Posterior cingulate gyrus (tissue), 11 donors: ENCODE measurements around the gene HMGCS2.

Experiments used
- DNase-seq, 10 donors: peaks; one replicate each; pipeline versions ENCODE4 v3.0.0 to v3.0.0-alpha.2; 2020 to 2021; ENCODE audit warnings: mixed read lengths in 3 of 10
- intact Hi-C: fragments of 100-400 bp; cut with DNase I; formaldehyde crosslinking; loops from one replicate; pipeline ENCODE4 v1.15.1; 2023

Gene HMGCS2

DNA sequence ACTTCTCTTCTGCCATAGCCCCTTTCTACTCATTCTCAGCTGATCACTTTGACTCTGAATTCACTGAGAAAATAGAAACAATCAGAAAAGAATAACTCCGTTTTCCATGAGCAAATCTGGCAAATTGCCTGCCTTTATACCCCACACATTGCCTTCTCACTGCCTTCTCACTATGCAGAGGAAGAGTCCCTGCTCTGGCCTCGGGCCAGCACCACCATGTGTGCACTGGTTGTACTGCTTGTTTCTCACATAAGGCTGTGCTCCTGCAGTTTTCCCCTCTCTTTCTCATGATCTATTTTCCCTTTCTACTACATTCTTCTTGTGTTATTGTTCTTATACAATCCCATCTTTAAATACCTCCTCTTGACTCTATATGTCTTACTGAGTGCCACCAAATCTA lies 2.3 kb upstream of the HMGCS2 start:
- intact Hi-C loops: no loop called here
- DNase-seq: peak in 2 of 10 donors; percentile 37 to 79

DNA sequence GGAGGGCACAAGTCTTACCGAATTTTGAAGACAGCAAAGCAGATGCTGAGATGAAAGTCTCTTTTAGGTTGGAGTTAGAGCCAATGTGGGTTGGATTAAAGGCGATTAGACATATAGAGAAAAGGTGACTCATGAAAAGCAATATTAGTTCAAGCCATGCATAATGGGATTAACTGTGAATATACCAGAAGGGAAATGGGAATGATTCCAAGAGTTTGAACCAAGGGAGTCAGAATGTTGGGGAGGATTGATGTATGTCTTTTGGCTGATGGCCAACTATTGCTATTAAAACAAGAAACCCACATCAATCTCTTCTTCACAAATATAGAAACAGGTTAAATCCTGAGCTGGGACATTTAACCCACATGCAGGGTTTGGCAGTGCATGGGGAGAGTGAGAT lies 1.2 kb downstream of the HMGCS2 start:
- intact Hi-C loops: no loop called here
- no peak for DNase-seq

DNA sequence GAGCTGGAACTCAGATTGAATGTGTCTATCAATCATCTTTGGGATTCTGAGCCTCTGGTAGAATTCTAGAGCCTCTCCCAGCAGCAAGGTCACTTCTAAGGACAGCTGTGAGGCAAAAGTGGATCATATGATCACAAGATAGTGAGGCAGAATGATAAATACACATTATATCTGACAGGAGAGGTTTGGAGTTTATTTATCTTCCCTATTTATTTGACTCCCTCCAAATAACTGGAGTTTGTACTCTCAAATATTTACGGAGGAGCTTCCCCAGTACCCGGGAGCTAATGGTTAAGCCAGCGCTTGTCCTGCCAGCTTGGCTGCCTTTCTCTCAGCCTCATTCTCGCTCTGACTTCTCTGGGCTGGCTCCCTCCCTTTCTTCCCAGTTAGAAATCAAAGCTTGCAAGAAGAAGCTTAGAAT lies 2.3 kb downstream of the HMGCS2 start:
- intact Hi-C loops: no loop called here
- DNase-seq: peak in 2 of 10 donors; percentile 35 to 45

DNA sequence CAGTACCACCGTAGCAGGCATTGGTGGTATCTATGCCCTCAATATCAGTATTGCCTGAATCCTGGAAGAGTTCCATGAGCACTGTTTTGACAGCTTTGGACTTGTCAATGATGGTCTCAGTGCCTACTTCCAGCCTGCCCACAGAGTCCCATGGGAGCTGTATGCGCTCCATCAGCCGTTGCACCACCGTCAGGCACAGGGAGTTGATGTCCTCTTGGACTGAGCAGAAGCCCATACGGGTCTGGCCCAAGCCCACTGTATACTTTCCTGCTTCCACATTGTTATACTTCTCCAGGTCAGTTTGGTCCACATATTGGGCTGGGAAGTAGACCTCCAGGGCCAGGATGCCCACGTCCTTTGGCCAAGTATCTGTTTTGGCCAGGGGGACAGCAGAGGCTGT lies 4.5 kb downstream of the HMGCS2 start:
- DNase-seq: peak in 1 of 10 donors; percentile 14
- intact Hi-C loops: no loop called here

DNA sequence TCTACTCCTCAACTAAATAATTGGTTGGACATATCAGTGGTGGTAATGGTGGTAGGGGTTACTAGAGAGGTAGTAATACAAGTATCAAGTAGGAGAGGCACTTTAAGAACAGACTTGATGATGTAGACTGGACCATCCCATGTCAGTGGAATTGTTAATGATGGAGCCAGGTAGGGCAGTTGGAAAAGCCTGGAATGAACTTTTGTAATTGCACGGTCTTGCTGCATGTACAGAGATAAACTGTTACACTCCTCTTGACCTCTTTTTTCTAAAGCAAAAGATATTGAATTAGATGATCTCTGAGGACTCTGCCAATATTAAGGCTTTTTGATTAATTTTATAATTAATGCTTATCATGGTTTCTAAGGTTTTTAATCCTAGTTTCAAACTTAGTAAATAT lies 5.8 kb downstream of the HMGCS2 start:
- intact Hi-C loops: no loop called here
- DNase-seq: no peak

DNA sequence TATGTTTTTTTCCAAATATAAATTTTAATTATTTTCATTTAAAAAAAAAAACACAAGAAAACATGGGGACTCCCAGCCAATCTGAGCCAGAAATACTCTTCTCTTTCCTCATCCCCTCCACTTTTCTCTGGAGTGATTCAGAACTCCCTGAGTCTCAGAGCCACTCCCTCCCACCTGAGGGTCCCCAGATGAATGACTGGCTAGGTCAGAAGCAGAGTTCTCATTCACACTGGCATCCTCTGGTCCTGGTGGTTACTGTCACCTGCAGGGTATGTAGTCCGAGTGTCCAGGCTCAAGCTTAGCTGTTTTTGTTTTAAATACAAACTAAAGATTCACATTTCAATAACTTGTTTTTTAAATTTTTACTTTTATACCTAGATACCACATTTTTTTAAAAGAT lies 6.3 kb downstream of the HMGCS2 start:
- DNase-seq: no peak
- intact Hi-C loops: no loop called here

DNA sequence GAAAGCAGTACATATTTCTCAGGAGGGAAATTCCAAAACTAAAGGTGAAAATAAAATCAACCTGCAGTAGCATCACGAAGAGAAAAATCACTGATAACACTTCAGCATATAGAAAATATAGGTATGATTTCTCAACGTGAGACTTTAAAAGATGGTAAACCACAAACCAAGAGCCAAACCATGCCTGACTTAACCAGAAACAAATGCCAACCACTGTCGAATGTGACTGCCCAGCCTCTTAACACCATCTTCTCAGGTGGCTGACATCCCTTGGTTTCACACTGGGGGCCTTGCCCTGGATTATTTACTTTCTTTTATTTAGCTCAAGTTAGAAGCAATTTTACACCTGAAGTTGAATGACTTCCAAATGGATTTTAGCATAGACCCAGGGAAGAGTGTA lies 10.1 kb downstream of the HMGCS2 start:
- no peak for DNase-seq
- intact Hi-C loops: no loop called here

DNA sequence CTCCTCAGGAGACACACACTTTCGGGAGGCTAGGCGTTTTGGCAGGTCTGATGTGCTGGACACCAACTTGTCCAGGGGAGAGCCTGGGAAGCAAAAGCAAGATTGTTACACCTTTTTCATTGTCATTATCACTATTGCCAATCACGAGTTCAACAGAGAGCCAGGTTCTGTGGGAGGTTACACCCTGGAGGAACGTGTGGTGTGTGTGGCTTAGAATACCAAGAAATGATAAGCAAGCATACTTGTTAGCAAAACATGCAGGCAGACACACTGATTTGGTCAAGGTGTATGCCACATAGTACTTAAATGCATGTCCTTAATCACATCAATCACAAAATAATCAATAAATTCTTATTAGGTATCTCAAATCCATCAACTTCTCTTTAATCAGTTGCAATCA lies 16.1 kb downstream of the HMGCS2 start:
- intact Hi-C loops: no loop called here
- no peak for DNase-seq

DNA sequence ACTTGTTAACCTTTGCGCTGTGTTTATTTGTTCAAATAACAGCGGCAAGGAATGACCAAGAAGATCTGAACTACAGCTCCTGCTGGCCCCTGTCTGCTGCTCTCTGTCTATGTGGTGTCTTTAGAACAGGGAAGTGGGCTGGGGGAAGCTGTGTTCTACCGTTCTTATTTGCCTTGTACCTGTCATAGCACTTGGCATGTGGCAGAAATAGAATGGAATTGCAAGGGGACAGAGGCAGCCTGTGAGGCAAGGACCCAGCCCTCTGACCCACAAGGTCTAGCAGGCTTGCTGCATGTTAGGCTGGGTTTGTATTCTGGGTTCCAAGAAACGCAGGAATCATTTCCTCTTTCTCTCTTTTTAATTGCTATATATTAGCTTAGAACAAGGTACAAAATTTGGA lies 20.7 kb downstream of the HMGCS2 start:
- intact Hi-C loops: loop anchor here (10.0 kb wide), 1 partner anchor 127 kb away; no protein-coding TSS in a partner anchor

DNA sequence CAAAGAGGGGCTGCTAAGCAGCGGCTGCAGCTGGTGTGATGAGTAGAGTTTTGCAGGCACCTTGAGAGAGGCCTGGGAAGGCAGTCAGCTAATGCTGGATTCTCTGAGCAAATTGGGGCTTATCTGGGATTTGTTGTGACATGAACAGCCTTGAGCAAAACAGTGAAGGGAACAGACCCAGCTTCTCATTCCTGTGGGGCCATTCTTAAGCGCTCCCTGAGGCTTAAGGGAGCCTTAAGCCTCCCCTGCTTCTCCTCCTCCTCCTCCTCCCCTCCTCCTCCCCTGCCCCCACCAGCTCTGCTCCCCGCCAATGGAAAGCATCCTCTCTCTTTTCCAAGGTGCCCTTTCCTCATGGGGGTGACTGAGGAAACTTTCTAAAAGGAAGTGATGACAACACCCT lies 21.3 kb downstream of the HMGCS2 start:
- intact Hi-C loops: loop anchor here (10.0 kb wide), 1 partner anchor 127 kb away; no protein-coding TSS in a partner anchor
- no peak for DNase-seq

More for the DNA sequence above, 20.7 kb downstream of the HMGCS2 start:
- DNase-seq: no peak

DNA sequence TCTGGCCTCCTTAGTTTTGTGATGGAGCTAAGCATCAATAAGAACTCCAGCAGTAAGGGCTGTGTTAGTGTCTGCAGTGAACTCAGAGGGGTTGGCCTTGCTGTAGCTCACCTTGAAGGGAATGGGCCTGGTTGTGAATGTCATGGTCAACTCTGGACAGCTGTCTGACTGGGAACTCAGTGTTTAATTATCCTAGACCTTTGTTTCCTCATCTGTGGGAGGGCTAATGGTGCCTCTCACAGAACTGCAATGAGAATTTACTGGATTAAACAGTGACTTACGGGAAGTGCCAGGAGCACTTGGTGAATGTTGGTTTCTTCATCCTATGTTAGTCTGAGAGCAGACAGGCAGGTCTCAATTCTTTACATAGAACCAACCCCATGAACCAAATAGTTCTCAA lies 23.7 kb downstream of the HMGCS2 start:
- intact Hi-C loops: loop anchor here (10.0 kb wide), 1 partner anchor 130 kb away; no protein-coding TSS in a partner anchor
- no peak for DNase-seq

DNA sequence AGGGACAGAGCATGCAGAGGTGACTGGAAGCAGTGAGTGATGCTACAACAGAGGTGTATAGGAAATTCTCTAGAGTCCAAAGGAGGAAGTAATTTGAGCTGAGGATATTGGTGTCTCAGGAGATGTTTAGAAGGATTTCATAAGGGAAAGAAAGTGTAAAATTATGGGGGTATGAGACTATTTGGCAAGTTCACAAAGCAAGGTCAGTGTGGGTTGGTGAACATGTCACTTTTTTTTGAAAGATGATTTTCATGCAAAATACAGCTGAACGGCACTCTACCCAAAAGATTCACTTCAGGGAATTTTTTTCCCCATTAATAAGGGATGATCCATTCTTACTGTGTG lies 24.1 kb downstream of the HMGCS2 start:
- no peak for DNase-seq
- intact Hi-C loops: loop anchor here (5.0 to 10.0 kb wide), 2 partner anchors 63 to 130 kb away; no protein-coding TSS in a partner anchor

DNA sequence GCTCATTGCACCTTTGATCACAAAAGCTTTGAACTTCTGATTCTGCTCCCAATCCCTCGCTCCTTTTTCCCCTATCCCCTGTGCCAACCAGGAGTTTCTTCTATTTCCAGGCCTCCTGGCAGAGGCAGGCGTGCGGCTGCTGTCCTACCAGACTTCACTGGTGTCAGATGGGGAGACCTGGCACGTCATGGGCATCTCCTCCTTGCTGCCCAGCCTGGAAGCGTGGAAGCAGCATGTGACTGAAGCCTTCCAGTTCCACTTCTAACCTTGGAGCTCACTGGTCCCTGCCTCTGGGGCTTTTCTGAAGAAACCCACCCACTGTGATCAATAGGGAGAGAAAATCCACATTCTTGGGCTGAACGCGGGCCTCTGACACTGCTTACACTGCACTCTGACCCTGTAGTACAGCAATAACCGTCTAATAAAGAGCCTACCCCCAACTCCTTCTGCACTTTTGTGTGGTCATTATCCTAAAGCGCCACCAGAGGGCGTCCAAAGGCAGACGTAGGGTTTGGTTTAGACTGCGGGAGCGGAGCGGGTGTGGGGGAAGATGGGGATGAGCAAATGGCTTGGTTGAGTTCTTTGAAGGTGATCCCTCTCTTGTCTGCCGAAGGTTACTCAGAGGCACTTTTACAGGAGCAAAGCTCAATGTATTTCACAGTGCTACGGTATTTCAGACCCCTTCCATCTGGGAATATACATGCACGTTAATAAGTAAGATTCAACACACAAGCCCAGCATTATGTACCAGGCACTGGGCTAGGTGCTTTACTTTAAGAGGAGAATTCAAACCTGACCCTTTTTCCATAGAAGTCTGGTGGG lies 24.7 kb downstream of the HMGCS2 start:
- peak; percentile 45 to 95 (median 73) for DNase-seq
- intact Hi-C loops: loop anchor here (5.0 to 10.0 kb wide), 2 partner anchors 63 to 131 kb away; no protein-coding TSS in a partner anchor

DNA sequence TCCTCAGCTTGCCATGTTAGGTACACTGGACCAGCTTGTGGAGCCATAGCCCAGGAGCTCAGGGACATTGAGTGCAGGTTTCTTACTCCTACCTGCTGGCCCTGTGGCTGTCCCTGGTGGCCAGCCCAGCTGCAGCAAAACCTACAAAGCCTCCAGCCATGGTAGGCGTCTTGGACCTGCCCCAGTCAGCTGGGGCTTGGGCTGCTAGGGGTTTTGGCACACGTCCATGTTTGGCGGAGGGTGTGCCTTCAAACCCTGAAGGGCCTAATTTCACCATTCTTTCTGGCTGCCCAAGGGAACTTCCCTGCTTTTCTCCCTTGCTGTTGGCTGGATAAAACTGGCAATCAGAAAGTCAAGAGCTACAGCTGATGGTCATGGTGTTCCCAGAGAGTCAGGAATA lies 25.4 kb downstream of the HMGCS2 start:
- DNase-seq: peak in 1 of 10 donors; percentile 75
- intact Hi-C loops: loop anchor here (5.0 to 10.0 kb wide), 2 partner anchors 64 to 131 kb away; no protein-coding TSS in a partner anchor

DNA sequence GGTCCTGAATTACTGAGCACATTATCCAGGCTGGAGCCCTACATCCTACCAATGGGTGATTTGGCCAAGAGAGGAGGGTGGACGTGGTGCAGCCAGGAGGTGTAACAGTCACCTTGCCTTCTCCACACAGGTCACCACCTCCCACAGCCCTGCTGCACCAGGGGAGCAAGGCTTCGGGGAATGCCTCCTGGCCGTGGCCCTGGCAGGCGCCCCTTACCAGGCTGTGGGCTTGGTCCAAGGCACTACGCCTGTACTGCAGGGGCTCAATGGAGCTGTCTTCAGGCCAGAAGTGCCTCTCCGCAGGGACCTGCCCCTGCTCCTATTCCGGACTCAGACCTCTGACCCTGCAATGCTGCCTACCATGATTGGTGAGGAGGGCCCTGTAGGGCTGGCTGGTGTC lies 26.0 kb downstream of the HMGCS2 start:
- peak in 1 of 10 donors; percentile 53 for DNase-seq
- intact Hi-C loops: loop anchor here (5.0 to 10.0 kb wide), 2 partner anchors 65 to 132 kb away; no protein-coding TSS in a partner anchor

DNA sequence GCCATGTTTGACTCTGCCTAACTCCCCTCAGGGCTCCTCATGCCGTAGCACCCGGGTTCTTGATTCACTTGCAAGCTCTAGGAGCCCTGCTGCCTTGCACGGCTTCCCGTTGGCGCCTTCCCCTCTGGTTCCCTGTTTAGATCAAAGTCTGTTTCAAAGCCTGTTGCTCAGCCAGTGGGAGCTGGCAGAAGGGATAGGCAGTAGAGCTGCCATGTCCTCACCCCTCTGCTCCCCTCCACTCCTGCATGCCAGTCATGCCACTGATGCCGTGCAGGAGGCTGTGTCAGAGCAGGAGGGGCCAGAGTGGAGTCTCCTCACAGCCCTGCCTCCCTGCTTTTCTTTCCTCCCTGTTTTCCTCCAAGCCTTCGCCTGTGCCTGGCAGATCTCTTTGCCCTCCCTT lies 26.5 kb downstream of the HMGCS2 start:
- DNase-seq: peak in 3 of 10 donors; percentile 79 to 88 (median 86)
- intact Hi-C loops: loop anchor here (5.0 to 10.0 kb wide), 2 partner anchors 65 to 133 kb away; no protein-coding TSS in a partner anchor

DNA sequence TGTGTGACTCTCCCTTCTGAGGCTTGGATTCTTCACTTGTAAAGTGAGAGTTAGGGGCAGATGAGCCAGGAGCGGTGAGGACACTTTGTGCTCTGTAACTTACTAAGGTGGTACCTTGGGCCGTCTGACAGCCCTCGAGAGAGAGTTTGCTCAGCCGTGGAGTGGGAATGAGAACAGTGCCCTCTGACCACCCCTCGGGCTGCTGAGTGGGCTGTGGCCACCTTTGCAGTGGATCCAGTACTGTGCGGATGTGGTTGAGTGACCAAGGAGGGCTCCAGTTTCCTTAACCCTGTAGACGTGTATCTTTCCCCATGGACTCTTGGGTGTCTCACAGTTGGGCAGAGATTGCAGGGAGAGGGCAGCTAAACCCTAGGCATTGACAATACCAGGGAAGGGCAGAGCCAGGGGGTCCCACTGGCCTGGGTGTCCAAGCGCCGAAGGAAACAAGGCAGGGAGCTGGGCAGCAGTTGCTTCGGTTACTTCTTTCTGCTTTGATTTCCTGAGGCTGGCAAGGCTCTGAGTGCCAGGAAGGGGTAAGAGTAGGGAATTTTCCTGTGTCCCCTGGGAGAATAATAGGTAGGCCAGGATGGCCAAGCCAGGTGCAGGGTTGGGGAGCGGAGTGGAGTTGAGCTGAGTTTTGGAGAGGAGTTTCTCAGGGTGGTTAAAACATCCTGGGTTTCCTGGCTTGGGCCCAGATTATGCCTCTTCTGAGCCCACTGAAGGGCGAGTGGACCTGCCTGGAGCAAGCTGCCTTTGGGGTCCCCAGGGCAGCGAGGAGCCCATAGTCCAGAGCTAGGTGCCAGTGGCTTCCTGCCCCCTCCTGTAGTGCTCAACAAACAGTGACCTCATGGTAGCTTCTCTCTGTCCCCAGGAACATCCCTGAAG lies 27.6 kb downstream of the HMGCS2 start:
- DNase-seq: peak in 1 of 10 donors; percentile 59
- intact Hi-C loops: loop anchor here (5.0 to 10.0 kb wide), 2 partner anchors 66 to 134 kb away; no protein-coding TSS in a partner anchor

DNA sequence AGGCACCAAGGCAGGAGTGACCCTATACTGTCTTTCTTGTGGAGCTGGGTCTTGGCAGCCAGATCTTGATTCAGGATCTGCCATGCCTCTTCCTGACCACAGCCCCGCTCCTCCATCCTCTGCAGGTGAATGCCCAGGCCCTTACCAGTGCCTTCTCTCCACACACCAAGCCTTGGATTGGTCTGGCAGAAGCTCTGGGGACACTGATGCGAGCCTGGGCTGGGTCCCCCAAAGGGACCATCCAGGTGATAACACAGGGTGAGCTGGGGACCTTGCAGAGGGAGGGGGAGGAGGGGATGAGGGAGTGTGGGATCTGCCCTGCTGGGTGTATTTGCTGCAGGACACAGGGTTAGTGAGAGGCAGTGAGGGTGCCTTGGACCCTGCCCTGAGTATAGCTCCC lies 28.4 kb downstream of the HMGCS2 start:
- intact Hi-C loops: loop anchor here (5.0 to 10.0 kb wide), 2 partner anchors 67 to 135 kb away; no protein-coding TSS in a partner anchor
- peak in 1 of 10 donors; percentile 53 for DNase-seq

DNA sequence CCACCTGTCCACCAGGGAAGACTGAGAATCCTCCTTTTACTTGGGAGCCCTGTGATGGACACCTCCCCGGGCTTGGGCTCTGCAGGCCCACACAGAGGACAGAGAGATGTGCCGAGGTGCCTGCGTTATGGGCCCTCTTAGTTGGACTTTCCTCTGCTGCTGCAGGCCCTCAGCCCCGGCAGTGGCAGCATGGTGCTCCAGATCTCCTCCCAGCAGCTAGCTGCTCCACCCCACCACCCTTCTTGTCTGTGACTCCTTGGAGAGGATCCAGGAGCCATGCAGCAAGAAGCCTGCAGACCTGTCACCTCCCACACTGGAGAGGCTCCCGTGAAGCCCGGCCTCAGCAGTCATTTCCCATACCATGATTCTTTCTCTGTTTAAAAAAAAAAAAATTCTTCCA lies 29.6 kb downstream of the HMGCS2 start:
- peak in 3 of 10 donors; percentile 38 to 89 (median 84) for DNase-seq
- intact Hi-C loops: no loop called here

DNA sequence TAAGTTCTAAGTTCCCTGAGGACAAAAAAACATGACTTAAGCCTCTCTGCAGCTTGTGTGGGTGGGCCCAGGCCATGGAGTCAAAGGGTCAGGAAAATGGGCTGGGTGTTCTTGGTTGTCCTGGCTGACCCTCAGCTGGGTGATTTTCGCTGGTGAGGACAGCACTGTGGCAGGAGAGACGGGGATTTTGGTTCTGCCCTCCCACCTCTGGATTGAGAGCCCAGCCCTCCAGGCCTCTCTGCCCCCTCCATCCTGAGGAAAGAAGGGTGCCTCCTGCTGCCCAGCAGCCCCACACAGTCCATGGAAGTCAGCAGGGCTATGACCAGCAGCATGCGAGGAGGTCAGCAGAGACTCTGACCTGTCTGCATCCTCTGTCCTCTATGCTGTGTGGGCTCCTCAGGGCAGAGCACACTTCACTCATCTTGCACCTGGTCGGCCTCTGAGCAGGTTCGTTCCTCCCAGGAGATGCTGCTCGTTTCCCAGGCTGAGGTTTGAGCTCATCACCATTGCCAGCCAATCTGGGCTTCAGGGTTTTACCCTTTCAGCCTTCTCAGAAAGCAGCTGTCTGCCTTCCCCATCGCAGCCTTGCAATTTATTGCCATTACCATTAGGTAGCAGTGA lies 30.5 kb downstream of the HMGCS2 start:
- intact Hi-C loops: no loop called here

More for the DNA sequence above, 30.5 kb downstream of the HMGCS2 start:
- DNase-seq: peak in 1 of 10 donors; percentile 69
